GM20431 (cell line): ENCODE data around the gene MEMO1.
"Not testable (repeated sequence)": the region's sequence is repeated elsewhere in the genome, so short reads cannot be mapped to it uniquely, and the experiment has no call there.

Source experiments
- in situ Hi-C: fragments of 300-500 bp; cut with MseI, MboI; formaldehyde crosslinking; loops from one replicate; pipeline ENCODE4 v1.15.0; 2020; ENCODE audit warnings: low sequenced_read_pairs; ENCODE audit not compliant: unreplicated experiment

MEMO1 gene

DNA sequence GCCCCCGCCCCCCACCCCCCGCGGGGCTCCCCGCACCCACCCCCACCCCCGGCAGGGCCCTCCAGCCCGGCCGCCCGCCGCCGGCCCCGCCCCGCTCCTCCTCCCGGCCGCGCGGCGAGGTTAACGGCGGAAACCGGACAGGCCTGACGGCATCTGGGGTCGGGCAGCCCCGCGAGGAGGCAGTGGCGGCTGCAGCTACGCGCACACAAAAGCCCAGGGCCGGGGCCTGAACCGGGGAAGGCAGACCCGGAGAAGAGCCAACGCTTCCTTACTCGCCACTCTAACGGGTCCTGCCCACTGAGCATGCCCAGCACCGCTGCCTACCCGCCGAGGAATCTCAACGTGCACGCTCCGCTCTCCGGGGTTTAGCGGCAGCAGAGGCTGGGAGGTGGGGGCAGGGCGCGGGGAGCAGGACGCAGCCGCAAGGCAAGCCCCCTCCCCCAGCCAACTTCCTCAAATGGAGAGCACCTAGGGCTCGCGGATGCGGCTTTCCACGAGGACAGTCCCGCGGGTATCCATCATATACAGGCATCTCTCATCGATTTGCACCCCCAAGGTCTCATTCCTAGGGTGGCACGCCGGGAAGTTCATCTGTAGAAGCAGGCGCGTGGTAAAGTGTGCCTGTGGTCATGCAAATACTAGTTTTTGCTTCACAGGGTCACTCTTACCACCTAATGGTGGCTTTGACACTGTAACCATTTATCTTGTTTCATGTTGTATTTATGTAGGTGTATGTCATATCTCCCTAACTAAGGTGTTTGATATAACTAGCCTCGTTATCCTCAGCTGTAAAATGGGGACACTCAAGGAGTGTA is at the start of gene MEMO1:
Gene MEMO1, minus strand, starts transcription at position 339 of the 815 bp plus-strand sequence. CDS start 761 bp downstream, outside the sequence.
- in situ Hi-C loops = no loop called here

DNA sequence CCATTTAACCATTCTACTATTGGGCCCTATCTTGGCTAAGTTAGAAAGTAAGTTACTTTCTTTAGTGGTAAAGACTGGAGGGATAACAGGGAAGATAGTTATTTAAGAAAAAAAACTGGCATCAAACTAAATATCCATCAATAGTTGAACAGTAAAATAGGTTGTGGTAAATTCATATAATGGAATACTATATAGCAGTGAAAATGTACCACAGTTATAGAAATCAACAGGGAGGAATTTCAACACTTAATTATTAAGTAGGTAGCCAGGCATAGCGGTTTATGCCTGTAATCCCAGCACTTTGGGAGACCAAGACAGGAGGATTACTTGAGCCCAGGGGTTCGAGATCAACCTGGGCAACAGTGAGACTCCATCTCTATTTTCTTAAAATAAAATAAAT is 49.5 kb upstream of the MEMO1 start:
- in situ Hi-C loops = no loop called here

DNA sequence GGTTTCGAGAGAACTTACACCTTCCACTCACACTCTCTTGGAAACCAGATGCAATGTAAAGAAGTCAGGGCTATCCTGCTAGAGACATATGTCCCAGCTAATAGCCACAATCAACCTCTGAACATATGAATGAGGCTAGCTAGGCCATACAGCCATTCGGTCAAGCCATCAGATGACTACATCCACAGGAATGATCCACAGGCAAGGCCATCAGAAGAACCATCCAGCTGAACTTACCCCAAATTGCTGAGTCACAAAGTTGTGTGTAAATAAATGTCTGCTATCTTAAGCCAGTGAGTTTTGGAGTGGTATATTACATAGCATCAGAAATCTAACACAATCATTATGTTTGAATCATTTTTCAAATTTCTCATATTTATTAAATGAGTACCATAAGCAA is 47.3 kb upstream of the MEMO1 start:
- in situ Hi-C loops = no loop called here

DNA sequence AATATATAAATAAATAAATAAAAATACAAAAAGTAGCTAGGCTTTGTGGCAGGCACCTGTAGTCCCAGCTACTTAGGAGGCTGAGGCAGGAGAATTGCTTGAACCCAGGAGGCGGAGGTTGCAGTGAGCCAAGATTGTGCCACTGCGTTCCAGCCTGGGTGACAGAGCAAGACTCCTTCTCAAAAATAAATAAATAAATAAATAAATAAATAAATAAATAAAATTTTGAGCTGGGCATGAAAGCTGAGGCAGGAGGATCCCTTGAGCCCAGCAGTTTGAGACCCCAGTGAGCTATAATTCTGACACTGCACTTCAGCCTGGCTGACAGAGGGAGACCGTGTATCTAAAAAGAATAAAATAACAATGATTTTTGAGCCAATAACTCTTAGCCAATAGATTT is 43.8 kb upstream of the MEMO1 start:
- in situ Hi-C loops = not testable (repeated sequence)

DNA sequence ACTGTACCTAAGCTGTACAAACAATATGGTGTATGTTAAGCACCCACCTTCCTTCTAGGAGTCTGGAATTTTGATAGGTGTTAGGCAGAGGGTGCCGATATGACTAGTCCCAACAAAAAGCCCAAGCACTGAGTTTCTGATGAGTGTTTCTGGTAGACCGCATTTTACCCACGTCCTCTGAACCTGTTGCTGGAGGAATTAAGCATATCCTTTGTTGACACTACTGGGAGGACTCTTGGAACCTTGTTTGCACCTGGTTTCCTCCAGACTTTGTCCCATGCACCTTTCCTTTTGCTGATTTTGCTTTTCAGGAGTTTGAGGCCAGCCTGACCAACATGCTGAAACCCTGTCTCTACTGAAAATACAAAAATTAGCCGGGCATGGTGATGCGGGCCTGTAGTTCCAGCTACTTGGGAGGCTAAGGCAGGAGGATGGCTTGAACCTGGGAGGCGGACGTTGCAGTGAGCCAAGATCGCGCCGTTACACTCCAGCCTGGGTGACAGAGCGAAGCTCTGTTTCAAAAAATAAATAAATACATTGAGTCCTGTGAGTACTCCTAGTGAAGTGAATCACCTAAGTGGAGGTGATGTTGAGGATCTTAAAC is 41.1 kb upstream of the MEMO1 start:
- in situ Hi-C loops = no loop called here

DNA sequence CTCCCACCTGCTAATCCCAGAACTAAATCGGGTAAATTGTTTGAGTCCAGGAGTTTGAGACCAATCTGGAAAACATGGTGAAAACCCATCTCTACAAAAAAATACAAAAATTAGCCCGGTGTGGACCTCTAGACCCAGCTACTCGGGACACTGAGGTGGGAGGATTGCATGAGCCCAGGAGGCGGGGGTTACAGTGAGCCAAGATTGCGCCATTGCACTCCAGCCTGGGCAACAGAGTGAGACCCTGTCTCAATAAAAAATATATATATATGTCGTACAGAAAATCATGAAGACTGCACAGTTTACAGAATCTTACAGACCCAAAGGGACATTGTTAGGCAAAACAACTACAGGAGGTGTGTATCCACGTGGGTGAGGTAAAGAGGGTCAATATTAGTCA is 32.8 kb upstream of the MEMO1 start:
- in situ Hi-C loops = no loop called here

DNA sequence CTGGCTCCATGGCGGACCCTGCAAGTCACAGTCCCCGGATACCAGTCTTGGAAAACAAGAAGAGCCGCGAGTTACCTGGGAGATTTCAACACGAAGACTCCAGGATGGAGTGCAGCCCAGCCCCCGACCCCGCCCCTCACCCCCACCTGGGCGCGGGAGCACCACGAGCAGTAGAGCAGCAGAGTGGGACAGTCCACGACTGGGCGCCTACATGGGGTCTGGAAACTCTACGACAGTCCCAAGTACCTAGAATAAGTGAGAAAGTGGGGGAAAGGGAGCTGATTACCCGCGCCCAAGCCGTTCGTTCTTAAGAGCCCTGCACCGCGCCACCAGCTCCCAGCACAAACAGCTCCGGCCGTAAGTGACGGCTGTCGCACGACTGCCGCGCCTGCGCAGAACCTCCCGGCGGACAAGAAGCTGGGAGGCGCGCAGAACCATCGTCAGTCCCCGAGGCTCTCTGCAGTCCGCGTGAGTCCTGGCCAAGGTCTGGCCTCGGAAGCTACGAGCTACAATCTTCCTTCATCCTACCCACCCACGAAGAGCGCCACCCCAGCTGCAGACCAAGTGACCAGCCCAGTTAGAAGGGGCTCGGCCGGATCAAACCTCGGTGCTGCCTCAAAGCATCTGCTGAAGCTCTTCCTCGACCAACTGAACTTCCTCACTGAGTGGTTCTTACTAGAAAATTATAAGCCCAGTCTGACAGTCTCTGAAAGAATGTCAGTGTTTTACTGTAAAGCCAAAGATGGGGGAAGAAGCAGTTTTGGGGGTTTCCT is 28.8 kb upstream of the MEMO1 start, which contains the start of gene DPY30:
Gene DPY30, minus strand, starts transcription at position 359 of the 773 bp plus-strand sequence. Its CDS starts 349 bp downstream, at position 10.
- in situ Hi-C loops = no loop called here

DNA sequence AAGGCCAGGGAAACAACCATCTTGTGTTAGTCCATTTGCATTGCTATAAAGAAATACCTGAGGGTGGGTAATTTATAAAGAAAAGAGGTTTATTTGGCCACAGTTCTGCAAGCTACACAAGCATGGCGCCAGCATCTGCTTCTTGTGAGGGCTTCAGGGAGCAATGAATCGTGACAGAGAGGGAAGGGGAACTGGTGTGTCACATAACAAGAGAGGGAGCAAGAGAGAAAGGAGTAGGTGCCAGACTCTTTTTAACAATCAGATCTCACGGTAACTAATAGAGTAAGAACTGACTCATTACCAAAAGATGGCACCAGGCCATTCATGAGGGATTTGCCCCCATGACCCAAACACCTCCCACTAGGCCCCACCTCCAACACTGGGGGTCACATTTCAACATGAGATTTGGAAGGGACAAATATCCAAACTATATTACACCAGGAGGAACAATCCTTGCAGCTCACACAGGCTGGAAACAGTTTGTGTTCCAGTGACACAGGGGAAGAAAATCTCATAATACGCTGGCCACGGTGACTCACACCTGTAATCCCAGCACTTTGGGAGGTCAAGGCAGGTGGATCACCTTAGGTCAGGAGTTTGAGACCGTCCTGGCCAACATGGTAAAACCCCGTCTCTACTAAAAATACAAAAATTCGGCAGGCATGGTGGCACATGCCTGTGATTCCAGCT is 23.5 kb upstream of the MEMO1 start:
- in situ Hi-C loops = not testable (repeated sequence)

DNA sequence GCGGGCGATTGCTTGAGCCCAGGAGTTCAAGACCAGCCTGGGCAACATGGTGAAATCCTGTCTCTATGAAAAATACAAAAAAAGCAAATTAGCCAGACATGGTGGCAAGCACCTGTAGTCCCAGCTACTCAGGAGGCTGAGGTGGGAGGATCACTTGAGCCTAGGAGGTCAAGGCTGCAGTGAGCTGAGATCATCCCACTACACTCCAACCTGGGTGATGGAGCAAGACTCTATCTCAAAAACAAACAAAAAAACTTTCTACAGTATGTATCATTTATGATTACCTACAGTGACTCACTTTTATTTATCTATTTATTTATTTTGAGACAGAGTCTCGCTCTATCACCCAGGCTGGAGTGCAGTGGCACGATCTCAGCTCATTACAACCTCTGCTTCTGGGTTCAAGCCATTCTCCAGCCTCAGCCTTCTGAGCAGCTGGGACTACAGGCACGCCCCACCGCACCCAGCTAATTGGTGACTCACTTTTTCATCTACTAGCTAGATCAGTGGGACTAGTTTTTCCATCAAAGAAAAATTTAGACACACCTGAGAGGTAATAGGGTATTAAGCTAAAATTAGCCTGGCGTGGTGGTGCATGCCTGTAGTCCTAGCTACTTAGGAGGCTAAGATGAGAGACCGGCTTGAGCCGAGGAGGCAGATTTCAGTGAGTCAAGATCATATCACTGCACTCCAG is 8.1 kb upstream of the MEMO1 start:
- in situ Hi-C loops = not testable (repeated sequence)

DNA sequence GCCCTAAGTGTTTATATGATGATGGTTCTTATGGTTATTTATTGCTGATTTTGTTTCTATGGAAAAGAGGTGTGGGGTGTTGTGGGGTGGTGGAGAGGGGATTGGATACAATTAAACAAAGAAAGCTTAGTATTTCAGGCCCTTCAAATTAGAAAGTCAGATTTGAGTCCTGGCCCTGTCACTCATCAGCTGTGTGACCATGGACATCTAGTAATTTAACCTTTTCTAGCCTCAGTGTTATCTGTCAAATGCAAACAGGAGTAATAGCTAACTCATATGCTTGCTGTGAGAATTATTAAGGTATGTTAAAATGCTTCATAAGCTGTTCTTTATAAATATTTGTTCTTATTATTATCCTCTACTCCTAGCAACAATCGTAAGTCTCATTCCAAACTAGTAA is 2.1 kb upstream of the MEMO1 start:
- in situ Hi-C loops = no loop called here

DNA sequence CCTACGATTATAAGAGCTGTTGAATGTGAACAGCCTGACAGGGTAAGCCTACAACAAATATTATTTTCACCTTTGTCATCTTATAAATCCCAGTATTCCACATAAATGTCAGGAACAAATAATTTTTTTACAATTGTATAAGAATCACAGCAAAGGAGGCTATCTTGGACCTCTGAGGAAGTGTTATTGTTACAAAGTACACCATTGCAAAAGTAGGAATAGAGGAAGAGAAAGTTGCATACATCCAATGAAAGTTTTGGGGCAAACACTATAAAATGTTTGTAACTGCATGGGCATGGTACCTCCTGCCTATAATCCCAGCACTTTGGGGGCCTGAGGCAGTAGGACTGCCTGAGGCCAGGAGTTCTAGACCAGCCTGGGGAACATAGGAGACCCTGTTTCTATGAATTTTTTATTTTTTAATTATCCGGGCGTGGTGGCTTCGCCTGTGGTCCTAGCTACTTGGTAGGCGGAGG is 715 bp upstream of the MEMO1 start:
- in situ Hi-C loops = no loop called here

DNA sequence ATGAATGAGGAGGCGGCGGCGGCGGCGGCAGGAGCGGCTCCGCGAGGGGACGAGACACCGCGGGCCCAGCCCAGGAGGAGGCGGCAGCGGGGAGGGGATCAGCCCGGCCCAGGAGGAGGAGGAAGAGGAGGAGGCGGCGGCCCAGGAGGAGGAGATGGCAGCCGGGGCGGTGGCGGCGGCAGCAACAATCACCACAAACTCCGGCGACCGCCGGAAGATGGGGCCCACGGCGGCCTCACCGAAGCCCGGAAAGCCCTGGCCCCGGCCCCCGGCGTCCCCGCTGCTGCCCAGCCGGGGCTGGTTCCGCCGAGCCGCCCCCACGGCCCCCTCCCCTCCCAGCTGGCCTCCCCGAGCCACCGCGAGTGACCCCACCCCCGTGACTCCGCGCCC is 533 bp downstream of the MEMO1 start:
- in situ Hi-C loops = not testable (repeated sequence)

DNA sequence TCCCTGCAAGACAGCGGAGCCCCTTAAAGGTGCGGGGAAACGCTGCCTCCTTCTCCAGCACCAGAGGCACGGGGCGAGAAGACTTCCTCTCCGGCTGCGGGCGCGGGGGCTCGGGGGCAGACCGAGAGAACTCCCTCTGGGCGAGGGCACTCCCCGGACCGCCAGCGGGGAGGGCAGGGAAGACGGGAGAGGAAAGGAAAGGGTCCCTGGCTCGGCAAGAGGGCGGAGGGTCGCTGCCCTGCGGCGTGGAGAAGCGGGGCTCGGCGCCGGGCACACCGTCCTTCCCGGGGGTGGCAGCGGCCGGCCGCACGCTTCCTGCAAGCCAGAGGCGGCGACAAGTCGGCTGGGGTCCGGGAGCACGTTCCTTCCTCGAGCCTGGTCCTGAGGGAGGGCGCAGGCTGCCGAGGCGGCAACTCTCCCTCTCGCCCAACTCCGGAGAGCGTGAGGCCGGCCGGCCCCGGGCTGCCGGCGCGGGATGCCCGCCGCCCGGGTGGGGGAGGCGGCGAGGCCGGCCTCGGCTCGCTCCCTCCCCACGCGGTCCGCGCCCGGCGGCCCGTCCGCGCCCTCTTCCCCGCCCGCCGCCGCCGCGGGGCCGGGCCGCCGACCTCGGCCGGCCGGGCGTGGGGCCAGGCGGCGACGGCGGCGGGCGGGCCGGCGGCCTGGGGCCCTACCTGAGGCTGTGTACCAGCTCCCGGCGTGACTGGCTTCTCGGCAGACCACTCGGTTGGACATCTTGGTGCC is 1.1 kb downstream of the MEMO1 start:
- in situ Hi-C loops = no loop called here

DNA sequence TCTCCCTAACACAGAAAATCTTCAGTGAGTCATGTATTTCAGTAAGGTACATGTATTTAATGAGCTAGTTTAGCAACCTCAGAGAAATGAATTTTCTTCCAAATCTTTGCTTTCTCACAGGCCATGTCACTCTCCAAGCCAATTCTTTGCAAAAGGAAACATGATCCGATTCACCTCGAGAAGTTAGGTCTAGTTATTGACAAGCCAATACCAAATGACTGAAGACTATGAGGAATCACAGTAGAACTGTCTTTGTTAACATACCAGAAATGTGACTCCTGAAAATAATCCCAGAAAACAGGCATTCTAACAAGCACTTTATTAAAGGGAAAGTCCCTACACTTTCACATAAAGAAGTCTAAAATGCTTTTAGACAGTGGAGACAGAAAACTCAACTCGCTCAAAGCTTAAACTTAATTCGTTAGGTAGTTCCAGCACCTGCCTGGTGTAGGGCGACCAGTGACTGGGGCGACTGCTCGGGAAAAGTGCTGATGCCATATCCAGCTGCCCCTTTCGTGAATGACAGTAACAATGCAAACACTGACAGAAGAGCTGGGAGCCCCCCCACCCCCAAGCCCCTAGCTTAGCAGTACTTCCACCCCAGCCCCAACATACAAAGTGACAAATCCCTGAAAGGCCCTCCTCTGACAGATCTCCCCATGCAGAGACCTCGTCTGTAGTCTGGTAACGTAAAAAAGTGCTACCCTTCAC is 1.8 kb downstream of the MEMO1 start:
- in situ Hi-C loops = no loop called here

DNA sequence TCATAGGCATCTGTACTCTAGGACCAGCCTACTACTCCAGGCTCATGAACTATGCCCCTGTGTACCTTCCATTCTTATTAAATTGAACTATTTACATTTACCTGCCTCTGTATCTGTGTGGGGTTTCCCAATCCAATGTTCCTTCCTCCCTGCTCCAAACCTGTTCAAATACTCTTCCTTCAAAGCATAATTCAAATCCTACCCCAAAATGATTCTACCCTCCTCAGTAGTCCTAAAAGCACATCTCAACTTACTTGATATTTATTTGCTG is 3.8 kb downstream of the MEMO1 start:
- in situ Hi-C loops = no loop called here

DNA sequence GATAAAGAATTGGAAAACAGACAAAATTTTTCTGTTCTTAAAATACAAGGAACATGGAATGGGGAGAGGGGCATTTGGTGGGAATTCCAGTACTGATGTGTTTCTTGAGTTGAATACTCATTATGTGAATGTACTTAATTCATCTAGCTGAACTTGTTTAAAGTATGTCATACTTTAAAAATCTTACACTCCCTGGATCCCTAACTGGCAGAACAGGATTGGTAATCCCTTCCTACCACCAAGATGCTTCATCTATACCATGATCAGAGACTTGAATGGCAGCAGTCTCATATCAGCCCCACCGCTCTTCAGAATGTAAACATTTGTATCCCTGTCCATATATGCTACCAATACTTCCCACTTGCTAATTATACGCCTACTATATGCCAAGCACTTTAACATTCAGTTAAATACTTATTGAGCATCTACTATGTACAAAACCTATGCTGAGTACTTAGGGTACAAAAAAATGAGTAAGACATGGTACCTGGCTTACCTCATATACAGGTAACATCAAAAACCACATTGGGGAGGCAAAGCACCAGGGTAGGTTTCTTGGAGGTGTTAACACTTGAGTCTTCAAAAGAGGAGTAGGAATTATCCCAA is 5.3 kb downstream of the MEMO1 start:
- in situ Hi-C loops = no loop called here

DNA sequence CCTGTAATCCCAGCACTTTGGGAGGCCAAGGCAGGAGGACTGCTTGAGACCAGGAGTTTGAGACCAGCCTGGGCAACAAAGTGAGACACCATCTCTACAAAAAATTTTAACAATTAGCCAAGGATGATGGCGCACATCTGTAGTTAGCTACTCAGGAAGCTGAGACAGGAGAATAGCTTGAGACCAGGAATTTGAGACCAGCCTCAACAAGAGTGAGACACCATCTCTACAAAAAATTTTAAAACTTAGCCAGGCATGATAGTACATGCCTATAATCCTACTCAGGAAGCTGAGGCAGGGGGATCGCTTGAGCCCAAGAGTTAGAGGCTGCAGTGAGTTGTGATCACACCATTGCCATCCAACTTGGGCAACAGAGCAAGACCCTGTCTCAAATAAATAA is 7.0 kb downstream of the MEMO1 start:
- in situ Hi-C loops = no loop called here

DNA sequence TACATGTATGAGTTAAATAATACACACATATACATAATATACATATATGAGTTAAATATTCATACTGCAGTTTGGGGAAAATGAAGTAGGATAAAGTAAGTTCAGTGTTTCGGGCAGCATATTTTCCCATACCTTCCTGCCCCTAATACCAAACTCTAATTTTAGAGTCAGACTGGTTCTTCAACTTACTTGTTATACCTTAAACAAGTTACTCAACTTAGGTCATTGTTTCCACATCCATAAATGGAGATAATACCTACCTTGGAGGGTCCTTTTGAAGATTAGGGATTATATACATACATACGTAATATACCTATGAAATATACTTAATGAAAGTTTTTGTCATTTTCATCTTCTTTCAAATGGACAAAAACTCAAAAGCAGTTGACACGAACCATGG is 8.4 kb downstream of the MEMO1 start:
- in situ Hi-C loops = no loop called here
